Renal cortex interstitium (tissue), 11 donors: ENCODE measurements around the gene MYBPC3. TPM values are rescaled to one million over a fixed set of nuclear protein-coding genes. Genes with fewer than 3 reads are reported as not detected.

ENCODE experiments used
- DNase-seq, 11 donors: peaks; one replicate each; pipeline ENCODE4 v3.0.0-alpha.2; 2013; ENCODE audit warnings: low read depth in 9 of 11, low spot score in 4 of 11; ENCODE audit errors: extremely low read depth in 1 of 11
- polyA plus RNA-seq, 3 donors: library from polyadenylated mRNA; unstranded; fragments of 120-200 nt; gene quantifications; one replicate each; pipeline ENCODE4 v1.2.1, GENCODE V29; 2013; ENCODE audit not compliant: insufficient read length in 3 of 3

The MYBPC3 gene
- polyA plus RNA-seq, 3 donors, result 0.08 to 0.14 TPM; not detected in 1

GRCh38 chr11:47296045-47296444 lies 56.5 kb downstream of the MYBPC3 start:
- no peak for DNase-seq

- DNase-seq, result no peak
Measured at GRCh38 chr11:47295385-47295784, 57.1 kb downstream of the MYBPC3 start.

GRCh38 chr11:47289856-47290255 lies 62.6 kb downstream of the MYBPC3 start:
- DNase-seq, result no peak

GRCh38 chr11:47288066-47288465 lies 64.4 kb downstream of the MYBPC3 start:
- no peak for DNase-seq

GRCh38 chr11:47285969-47286770 lies 66.3 kb downstream of the MYBPC3 start:
- DNase-seq, result no peak

GRCh38 chr11:47284151-47284550 lies 68.4 kb downstream of the MYBPC3 start:
- DNase-seq, result no peak

- DNase-seq, result no peak
Measured at GRCh38 chr11:47282462-47282861, 70.0 kb downstream of the MYBPC3 start.

Other genes starting within 250 kb of the MYBPC3 start
- gene ARFGAP2, start 175.8 kb downstream of the MYBPC3 start, polyA plus RNA-seq, result 10 to 100 TPM; 80.8 to 93.3 (median 88.9) TPM
- 10 to 100 TPM; 25.9 to 43.6 (median 38.8) TPM for gene PACSIN3, start 166.3 kb downstream of the MYBPC3 start, polyA plus RNA-seq
- gene DDB2, start 137.7 kb downstream of the MYBPC3 start, polyA plus RNA-seq, result 10 to 100 TPM; 22.2 to 27.7 (median 22.9) TPM
- 10 to 100 TPM; 52.4 to 57.8 (median 55.4) TPM for gene ACP2, start 103.9 kb downstream of the MYBPC3 start, polyA plus RNA-seq
- 10 to 100 TPM; 39.1 to 52.3 (median 47.5) TPM for gene NR1H3, start 94.7 kb downstream of the MYBPC3 start, polyA plus RNA-seq
- 10 to 100 TPM; 41.5 to 53.3 (median 47.2) TPM for gene MADD, start 82.6 kb downstream of the MYBPC3 start, polyA plus RNA-seq
- gene SPI1, start 25.8 kb upstream of the MYBPC3 start, polyA plus RNA-seq, result 1 to 10 TPM; 2.8 to 5.2 (median 4.9) TPM
- gene SLC39A13, start 55.9 kb upstream of the MYBPC3 start, polyA plus RNA-seq, result 10 to 100 TPM; 38.7 to 67.4 (median 55.8) TPM
- 100 to 1,000 TPM; 132 to 174 (median 160) TPM for gene PSMC3, start 73.7 kb upstream of the MYBPC3 start, polyA plus RNA-seq
- under 1 TPM; 0.11 to 0.52 (median 0.19) TPM for gene RAPSN, start 96.4 kb upstream of the MYBPC3 start, polyA plus RNA-seq
- 100 to 1,000 TPM; 108 to 126 (median 112) TPM for gene CELF1, start 200.4 kb upstream of the MYBPC3 start, polyA plus RNA-seq
- gene PTPMT1, start 212.9 kb upstream of the MYBPC3 start, polyA plus RNA-seq, result 10 to 100 TPM; 47.0 to 59.2 (median 51.9) TPM
- gene KBTBD4, start 226.3 kb upstream of the MYBPC3 start, polyA plus RNA-seq, result 10 to 100 TPM; 25.8 to 27.5 (median 25.9) TPM
- gene NDUFS3, start 226.4 kb upstream of the MYBPC3 start, polyA plus RNA-seq, result 100 to 1,000 TPM; 136 to 148 (median 141) TPM
- gene FAM180B, start 234.0 kb upstream of the MYBPC3 start, polyA plus RNA-seq, result under 1 TPM; 0.24 to 0.50 (median 0.40) TPM
- gene C1QTNF4, start 241.7 kb upstream of the MYBPC3 start, polyA plus RNA-seq, result 10 to 100 TPM in 1 of 3 donors, 1 to 10 TPM in 2; 6.1 to 14.2 (median 8.2) TPM